Measurements from ENCODE around the gene TMEM106A.
"Not testable (repeated sequence)": the region's sequence is repeated elsewhere in the genome, so short reads cannot be mapped to it uniquely, and the experiment has no call there.

DNA sequence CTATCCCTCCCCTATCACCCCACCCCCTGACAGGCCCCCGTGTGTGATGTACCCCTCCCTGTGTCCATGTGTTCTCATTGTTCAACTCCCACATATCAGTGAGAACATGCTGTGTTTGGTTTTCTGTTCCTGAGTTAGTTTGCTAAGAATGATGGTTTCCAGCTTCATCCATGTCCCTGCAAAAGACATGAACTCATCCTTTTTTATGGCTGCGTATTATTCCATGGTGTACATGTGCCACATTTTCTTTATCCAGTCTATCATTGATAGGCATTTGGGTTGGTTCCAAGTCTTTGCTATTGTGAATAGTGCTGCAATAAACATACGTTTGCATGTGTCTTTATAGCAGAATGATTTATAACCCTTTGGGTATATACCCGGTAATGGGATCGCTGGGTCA is 25.0 kb upstream of the TMEM106A start:
- TF ChIP-seq, protein P1, sequence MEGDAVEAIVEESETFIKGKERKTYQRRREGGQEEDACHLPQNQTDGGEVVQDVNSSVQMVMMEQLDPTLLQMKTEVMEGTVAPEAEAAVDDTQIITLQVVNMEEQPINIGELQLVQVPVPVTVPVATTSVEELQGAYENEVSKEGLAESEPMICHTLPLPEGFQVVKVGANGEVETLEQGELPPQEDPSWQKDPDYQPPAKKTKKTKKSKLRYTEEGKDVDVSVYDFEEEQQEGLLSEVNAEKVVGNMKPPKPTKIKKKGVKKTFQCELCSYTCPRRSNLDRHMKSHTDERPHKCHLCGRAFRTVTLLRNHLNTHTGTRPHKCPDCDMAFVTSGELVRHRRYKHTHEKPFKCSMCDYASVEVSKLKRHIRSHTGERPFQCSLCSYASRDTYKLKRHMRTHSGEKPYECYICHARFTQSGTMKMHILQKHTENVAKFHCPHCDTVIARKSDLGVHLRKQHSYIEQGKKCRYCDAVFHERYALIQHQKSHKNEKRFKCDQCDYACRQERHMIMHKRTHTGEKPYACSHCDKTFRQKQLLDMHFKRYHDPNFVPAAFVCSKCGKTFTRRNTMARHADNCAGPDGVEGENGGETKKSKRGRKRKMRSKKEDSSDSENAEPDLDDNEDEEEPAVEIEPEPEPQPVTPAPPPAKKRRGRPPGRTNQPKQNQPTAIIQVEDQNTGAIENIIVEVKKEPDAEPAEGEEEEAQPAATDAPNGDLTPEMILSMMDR (IDR thresholded peaks at IDR 0.05; ENCODE audit: poor library complexity), result not testable (repeated sequence)
- not testable (repeated sequence) for TF ChIP-seq EZH2phosphoT487 (IDR thresholded peaks at IDR 0.05; ENCODE audit: low read depth, severe bottlenecking, unreplicated experiment); EZH2 (IDR thresholded peaks at IDR 0.05; ENCODE audit: borderline replicate concordance)

Measured in hepatocyte (in vitro differentiated cells).